ENCODE data around the gene CR1. TPM values are rescaled to one million over a fixed set of nuclear protein-coding genes. Genes with fewer than 3 reads are reported as not detected.

Gene CR1
- total RNA-seq, 2 donors from 2014 or later: 0.33 to 1.3 TPM

DNA sequence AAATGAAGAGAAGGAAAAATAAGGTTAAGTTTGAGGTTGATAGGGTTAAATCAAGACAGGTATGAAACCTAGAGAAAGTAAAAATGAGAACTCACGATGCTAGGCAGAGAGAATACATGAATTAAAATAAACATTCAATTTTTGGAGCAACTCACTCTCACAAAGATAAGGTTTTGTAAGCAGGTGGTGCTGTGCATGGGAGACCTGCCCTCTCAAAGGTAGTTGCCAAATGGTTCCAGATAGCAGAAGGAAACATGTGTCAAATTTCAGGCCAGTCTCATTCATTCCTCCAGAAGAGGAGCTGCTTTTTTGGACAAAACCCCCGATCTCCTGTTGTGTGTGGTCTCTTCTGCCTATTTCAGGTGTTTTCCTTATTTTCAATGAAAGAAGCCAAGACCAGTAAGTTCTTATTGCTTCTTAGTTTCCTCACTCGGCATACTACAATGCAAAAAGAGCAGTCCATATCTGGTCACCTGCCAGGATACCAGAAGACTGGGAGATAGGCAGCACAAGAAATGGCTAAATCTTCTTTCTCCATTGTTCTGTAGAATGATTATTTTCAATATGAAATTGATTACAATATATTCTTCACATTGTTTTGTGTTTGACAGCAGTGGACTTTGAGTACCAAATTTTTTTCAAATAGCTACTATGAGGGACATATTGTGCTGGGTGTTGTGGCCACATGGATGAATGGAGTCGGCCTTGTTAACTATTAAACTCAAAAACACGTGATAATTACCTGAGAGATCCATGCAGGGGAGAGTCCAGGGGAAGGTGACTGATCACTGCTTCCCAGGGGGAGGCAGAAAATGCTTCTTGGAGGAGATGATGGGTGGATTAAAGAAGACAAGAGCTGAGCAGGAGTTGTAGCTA, 152.6 kb downstream of the CR1 start:
- DNase-seq (peak in 2 of 4 donors; percentile 22 to 33), ATAC-seq (no peak)
- peaks cover 24% of the 10 kb centered on the region for H3K4me1 ChIP-seq
- 12 to 19% methylated on average over 5 of the region's 5 CpGs for WGBS, 2 donors
- intact Hi-C loops (cut with DNase I): no loop called here
- no peak overlapping the region for H3K4me3 ChIP-seq
- H3K27me3 ChIP-seq: no peaks in the 10 kb centered on the region
- no peak overlapping the region for H3K27ac ChIP-seq
- H3K9me3 ChIP-seq: no peaks in the 10 kb centered on the region
- no peaks in the 10 kb centered on the region for H3K36me3 ChIP-seq (replicated peaks in 1 of 2; ENCODE audit: insufficient read depth in 1 of 2, low read depth in 2 of 2)
- TF ChIP-seq POLR2A (IDR thresholded peaks at IDR 0.05) (no peak), CTCF (IDR thresholded peaks at IDR 0.05) (no peak)

- 78 to 88% methylated on average over 5 of the region's 5 CpGs for WGBS, 2 donors
- no peak for DNase-seq
- ATAC-seq: no peak
- Histone ChIP-seq H3K4me3 (no peak overlapping the region), H3K36me3 (replicated peaks in 1 of 2; ENCODE audit: insufficient read depth in 1 of 2, low read depth in 2 of 2) (no peaks in the 10 kb centered on the region), H3K27me3 (no peaks in the 10 kb centered on the region), H3K4me1 (peaks cover 24% of the 10 kb centered on the region), H3K27ac (no peak overlapping the region), H3K9me3 (no peaks in the 10 kb centered on the region)
- no peak for TF ChIP-seq CTCF (IDR thresholded peaks at IDR 0.05)
- no peak for TF ChIP-seq POLR2A (IDR thresholded peaks at IDR 0.05)
- intact Hi-C loops (cut with DNase I): no loop called here
These were observed 153.3 kb downstream of the CR1 start for GRCh38 chr1:207649210-207649753.

- Histone ChIP-seq H3K27me3 (no peaks in the 10 kb centered on the region), H3K4me3 (no peak overlapping the region), H3K27ac (no peak overlapping the region), H3K4me1 (peaks cover 17% of the 10 kb centered on the region), H3K36me3 (replicated peaks in 1 of 2; ENCODE audit: insufficient read depth in 1 of 2, low read depth in 2 of 2) (no peaks in the 10 kb centered on the region), H3K9me3 (no peaks in the 10 kb centered on the region)
- DNase-seq (no peak), ATAC-seq (no peak)
- WGBS, 2 donors: 69 to 70% methylated on average over 4 of the region's 4 CpGs
- intact Hi-C loops (cut with DNase I): no loop called here
- no peak for TF ChIP-seq CTCF (IDR thresholded peaks at IDR 0.05)
- no peak for TF ChIP-seq POLR2A (IDR thresholded peaks at IDR 0.05)
These were observed 154.1 kb downstream of the CR1 start for GRCh38 chr1:207649865-207650580.

GRCh38 chr1:207651583-207651982, 155.6 kb downstream of the CR1 start:
- no peaks in the 10 kb centered on the region for H3K36me3 ChIP-seq (replicated peaks in 1 of 2; ENCODE audit: insufficient read depth in 1 of 2, low read depth in 2 of 2)

More at GRCh38 chr1:207651583-207651982, 155.6 kb downstream of the CR1 start:
- no peak for DNase-seq
- Histone ChIP-seq H3K9me3 (no peaks in the 10 kb centered on the region), H3K4me3 (no peak overlapping the region), H3K27ac (no peak overlapping the region), H3K27me3 (no peaks in the 10 kb centered on the region), H3K4me1 (peaks cover 11% of the 10 kb centered on the region)
- no peak for TF ChIP-seq CTCF (IDR thresholded peaks at IDR 0.05)
- no peak for TF ChIP-seq POLR2A (IDR thresholded peaks at IDR 0.05)
- intact Hi-C loops (cut with DNase I): no loop called here
- ATAC-seq: no peak
- WGBS, 2 donors: 91 to 92% methylated on average over 1 of the region's 1 CpG

Measured in body of pancreas (tissue), 4 donors.